Activated B cell treated with CpG ODN at 0.5 μM for 24 hours (primary cell): ENCODE measurements around the gene STRA6. TPM values are rescaled to one million over a fixed set of nuclear protein-coding genes. Genes with fewer than 3 reads are reported as not detected.

Experiments used
- ATAC-seq: fragments of 200-7000 bp; cut with Tn5 transposase; one replicate; pipeline ENCODE4 v1.10.0; 2021; ENCODE audit warnings: low read depth, mild to moderate bottlenecking, moderate library complexity
- CTCF ChIA-PET: fragments of 350-600 bp; sonication (Branson Sonifier 250); formaldehyde crosslinking; loops from one replicate; lab custom pipeline; 2021; ENCODE audit warnings: antibody characterized with exemption; lab: Charles Lee
- POLR2A ChIA-PET: fragments of 350-600 bp; sonication (Branson Sonifier 250); formaldehyde crosslinking; loops from one replicate; lab custom pipeline; 2021; ENCODE audit warnings: antibody characterized with exemption; lab: Charles Lee
- DNase-seq: peaks from one replicate; pipeline ENCODE4 v3.0.0; 2022
- H3K27ac Mint-ChIP-seq: one replicate; pipeline ENCODE4 v1.8.0; 2020; ENCODE audit warnings: mixed read lengths
- H3K27me3 Mint-ChIP-seq: one replicate; pipeline ENCODE4 v1.8.0; 2021; ENCODE audit warnings: mixed read lengths
- H3K36me3 Mint-ChIP-seq: one replicate; pipeline ENCODE4 v1.8.0; 2021; ENCODE audit warnings: low read depth, mixed read lengths
- H3K4me1 Mint-ChIP-seq: one replicate; pipeline ENCODE4 v1.8.0; 2021; ENCODE audit warnings: mixed read lengths
- H3K4me3 Mint-ChIP-seq: one replicate; pipeline ENCODE4 v1.8.0; 2020; ENCODE audit warnings: mild to moderate bottlenecking, mixed read lengths
- H3K9me3 Mint-ChIP-seq: one replicate; pipeline ENCODE4 v1.8.0; 2020; ENCODE audit warnings: mixed read lengths
- intact Hi-C: fragments of 100-400 bp; cut with micrococcal nuclease; formaldehyde crosslinking; loops from one replicate; pipeline ENCODE4 v1.15.1; 2024
- total RNA-seq: library from RNA; stranded (reverse); gene quantifications from 2 replicates; pipeline ENCODE4 v1.2.3, GENCODE V29; 2022
- TF ChIP-seq, protein P1 (sequence below): fragments of 200-600 bp; IDR thresholded peaks from one replicate; pipeline ENCODE4 v1.8.0; 2022; ENCODE audit warnings: antibody characterized with exemption, mild to moderate bottlenecking

Gene STRA6
- total RNA-seq, 1 donor from 2014 or later: not detected

DNA sequence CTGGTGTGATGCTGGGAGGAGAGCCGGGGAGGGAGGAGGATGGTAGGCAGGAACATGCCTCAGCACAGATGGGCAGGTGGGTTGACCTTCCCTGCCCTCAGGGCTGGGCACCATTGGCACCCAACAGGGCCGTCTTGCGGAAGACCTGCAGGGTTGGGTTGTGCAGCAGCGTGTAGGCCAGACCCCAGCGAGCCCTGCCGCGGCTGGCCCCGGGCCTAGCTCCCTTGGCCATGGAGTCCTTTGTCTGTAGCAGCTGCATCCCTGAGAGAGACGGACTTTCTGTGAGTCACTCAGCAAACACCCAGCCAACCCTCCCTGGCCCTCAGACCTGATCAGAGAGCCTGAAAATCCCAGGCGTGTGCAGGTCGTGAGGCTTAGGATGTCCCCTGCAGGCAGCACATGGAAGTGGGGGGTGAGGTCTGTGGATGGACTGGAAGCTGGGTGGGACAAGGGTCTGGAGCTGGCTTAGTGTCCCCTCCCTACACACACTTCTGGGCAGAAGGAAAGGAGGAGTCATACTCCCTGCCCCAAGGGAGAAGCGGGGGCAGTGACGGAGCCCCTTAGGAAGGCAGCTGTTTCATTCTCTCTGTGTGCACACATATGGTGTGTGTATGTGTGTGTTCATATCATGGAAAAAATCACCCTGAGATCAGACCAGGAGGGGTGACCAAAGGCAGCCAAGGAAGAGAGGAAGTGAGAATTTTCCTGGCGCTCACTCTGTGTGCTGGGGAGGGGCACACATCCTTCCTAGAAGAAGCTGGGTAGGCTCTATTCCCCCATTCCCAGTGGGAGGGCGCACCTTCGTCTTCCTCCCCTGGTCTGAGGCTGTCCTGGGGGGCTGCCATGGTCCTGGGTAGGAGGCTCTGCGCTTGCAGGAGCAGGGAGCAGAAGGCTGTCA lies 22.4 kb downstream of the STRA6 start:
- ATAC-seq (no peak), DNase-seq (no peak)
- intact Hi-C loops: no loop called here
- Mint-ChIP-seq H3K9me3 (no peaks in the 10 kb centered on the region), H3K27ac (no peak overlapping the region), H3K4me3 (no peak overlapping the region), H3K36me3 (no peaks in the 10 kb centered on the region), H3K27me3 (peaks cover 9% of the 10 kb centered on the region), H3K4me1 (no peaks in the 10 kb centered on the region)
- ChIA-PET POLR2A (no interaction called here), CTCF (no interaction called here)
- TF ChIP-seq, protein P1, sequence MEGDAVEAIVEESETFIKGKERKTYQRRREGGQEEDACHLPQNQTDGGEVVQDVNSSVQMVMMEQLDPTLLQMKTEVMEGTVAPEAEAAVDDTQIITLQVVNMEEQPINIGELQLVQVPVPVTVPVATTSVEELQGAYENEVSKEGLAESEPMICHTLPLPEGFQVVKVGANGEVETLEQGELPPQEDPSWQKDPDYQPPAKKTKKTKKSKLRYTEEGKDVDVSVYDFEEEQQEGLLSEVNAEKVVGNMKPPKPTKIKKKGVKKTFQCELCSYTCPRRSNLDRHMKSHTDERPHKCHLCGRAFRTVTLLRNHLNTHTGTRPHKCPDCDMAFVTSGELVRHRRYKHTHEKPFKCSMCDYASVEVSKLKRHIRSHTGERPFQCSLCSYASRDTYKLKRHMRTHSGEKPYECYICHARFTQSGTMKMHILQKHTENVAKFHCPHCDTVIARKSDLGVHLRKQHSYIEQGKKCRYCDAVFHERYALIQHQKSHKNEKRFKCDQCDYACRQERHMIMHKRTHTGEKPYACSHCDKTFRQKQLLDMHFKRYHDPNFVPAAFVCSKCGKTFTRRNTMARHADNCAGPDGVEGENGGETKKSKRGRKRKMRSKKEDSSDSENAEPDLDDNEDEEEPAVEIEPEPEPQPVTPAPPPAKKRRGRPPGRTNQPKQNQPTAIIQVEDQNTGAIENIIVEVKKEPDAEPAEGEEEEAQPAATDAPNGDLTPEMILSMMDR: no peak

- ChIA-PET POLR2A (no interaction called here), CTCF (no interaction called here)
- Mint-ChIP-seq H3K4me1 (no peaks in the 10 kb centered on the region), H3K4me3 (no peak overlapping the region), H3K9me3 (no peaks in the 10 kb centered on the region), H3K27me3 (peaks cover 9% of the 10 kb centered on the region), H3K36me3 (no peaks in the 10 kb centered on the region), H3K27ac (no peak overlapping the region)
- TF ChIP-seq, protein P1: no peak
- ATAC-seq: no peak
- DNase-seq: no peak
- intact Hi-C loops: no loop called here
Observed at GRCh38 chr15:74179101-74179841, 23.3 kb downstream of the STRA6 start.

- no peak overlapping the region for H3K27ac Mint-ChIP-seq
- H3K4me1 Mint-ChIP-seq: no peaks in the 10 kb centered on the region
- no peaks in the 10 kb centered on the region for H3K36me3 Mint-ChIP-seq
- POLR2A ChIA-PET: no interaction called here
- H3K27me3 Mint-ChIP-seq: peaks cover 9% of the 10 kb centered on the region
- CTCF ChIA-PET: no interaction called here
- DNase-seq: no peak
- intact Hi-C loops: no loop called here
- H3K4me3 Mint-ChIP-seq: no peak overlapping the region
- TF ChIP-seq, protein P1: no peak
- no peaks in the 10 kb centered on the region for H3K9me3 Mint-ChIP-seq
- no peak for ATAC-seq
Observed at GRCh38 chr15:74178326-74179100, 24.1 kb downstream of the STRA6 start.

DNA sequence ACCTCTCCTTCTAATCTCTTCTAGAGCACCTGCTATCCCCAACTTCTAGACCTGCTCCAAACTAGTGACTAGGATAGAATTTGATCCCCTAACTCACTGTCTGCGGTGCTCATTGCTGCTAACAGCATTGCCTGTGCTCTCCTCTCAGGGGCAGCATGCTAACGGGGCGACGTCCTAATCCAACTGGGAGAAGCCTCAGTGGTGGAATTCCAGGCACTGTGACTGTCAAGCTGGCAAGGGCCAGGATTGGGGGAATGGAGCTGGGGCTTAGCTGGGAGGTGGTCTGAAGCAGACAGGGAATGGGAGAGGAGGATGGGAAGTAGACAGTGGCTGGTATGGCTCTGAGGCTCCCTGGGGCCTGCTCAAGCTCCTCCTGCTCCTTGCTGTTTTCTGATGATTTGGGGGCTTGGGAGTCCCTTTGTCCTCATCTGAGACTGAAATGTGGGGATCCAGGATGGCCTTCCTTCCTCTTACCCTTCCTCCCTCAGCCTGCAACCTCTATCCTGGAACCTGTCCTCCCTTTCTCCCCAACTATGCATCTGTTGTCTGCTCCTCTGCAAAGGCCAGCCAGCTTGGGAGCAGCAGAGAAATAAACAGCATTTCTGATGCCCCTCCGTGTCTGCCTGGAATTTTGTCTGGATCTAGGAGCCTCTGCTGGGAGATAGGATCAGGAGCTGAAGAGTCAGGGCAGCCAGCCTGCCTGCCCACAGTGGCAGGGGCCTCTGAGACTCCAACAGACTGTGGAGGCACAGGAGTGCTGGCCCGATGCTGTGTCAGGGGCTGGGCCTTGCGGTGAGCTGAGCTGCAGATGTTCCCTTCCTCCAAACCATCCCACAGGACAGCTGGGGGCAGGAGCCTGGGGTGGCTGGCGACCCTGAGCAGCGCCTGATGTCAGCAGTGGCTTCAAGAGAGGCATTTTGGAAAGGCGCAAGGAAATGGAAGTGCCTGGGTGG lies 26.0 kb downstream of the STRA6 start:
- Mint-ChIP-seq H3K9me3 (no peaks in the 10 kb centered on the region), H3K4me1 (no peaks in the 10 kb centered on the region), H3K27me3 (peaks cover 9% of the 10 kb centered on the region), H3K4me3 (no peak overlapping the region), H3K36me3 (no peaks in the 10 kb centered on the region), H3K27ac (no peak overlapping the region)
- ChIA-PET CTCF (no interaction called here), POLR2A (no interaction called here)
- TF ChIP-seq, protein P1: no peak
- no peak for DNase-seq
- no peak for ATAC-seq
- intact Hi-C loops: no loop called here
